ENCODE data around the gene INO80. TPM values are rescaled to one million over a fixed set of nuclear protein-coding genes. Genes with fewer than 3 reads are reported as not detected.
"Not testable (repeated sequence)": the region's sequence is repeated elsewhere in the genome, so short reads cannot be mapped to it uniquely, and the experiment has no call there.

INO80 gene
- total RNA-seq, 2 experiments from 2014 or later, result 25.8 to 30.8 TPM

DNA sequence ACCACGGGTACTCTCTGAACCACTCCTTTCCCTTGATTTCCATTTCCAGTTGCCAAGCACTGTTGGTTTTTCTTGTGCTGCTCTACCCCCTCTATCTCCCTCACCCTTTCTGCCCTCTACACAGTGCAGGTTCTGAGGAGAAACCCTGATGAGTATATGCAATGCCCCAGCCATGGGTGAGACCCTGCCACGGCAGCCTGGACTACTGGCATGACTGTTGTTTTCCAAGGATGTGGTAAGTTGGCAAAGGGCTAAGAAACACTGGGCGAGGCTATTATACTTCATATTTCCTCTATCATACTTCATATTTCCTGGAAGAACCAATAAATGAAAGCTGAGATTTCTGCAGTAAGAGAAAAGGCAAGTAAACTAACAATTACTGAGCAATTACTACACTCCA, 134.9 kb downstream of the INO80 start:
- Mint-ChIP-seq H3K4me3 (no peak overlapping the region), H3K27me3 (no peaks in the 10 kb centered on the region), H3K27ac (peak overlapping the region; percentile 34), H3K9me3 (ENCODE audit: low read depth) (no peaks in the 10 kb centered on the region), H3K36me3 (peaks cover 18% of the 10 kb centered on the region), H3K4me1 (peaks cover 3% of the 10 kb centered on the region)
- no peak for ATAC-seq
- CTCF ChIA-PET, result no interaction called here
- DNase-seq, result no peak

DNA sequence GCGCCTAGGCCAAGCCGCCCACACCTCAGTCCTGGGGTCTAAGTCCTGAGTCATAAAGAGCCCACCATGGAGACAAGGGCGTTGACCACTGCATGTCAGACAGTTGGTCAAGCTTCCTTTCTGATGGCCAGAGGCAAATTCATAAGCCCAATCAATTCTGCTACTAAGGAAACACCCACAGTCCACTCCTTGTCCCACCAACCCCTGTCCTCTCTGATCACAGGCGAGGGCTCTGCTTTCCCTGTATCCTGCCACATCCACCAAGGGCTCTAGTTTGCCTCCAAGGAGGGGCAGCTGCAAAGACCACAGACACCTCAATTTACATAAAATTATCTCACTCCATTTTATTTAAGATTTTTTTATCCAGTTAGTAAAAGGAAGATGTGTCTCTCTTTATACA, 137.5 kb downstream of the INO80 start:
- peaks cover 17% of the 10 kb centered on the region for H3K36me3 Mint-ChIP-seq
- no peaks in the 10 kb centered on the region for H3K4me1 Mint-ChIP-seq
- DNase-seq, result no peak
- CTCF ChIA-PET, result interaction anchor here (1.0 kb wide), 1 partner anchor 25 kb away, joined by 3 read pairs; the partner anchor contains the start of gene CHAC1
- H3K9me3 Mint-ChIP-seq (ENCODE audit: low read depth), result no peaks in the 10 kb centered on the region
- H3K27ac Mint-ChIP-seq, result no peak overlapping the region
- no peaks in the 10 kb centered on the region for H3K27me3 Mint-ChIP-seq
- ATAC-seq, result no peak
- H3K4me3 Mint-ChIP-seq, result no peak overlapping the region

DNA sequence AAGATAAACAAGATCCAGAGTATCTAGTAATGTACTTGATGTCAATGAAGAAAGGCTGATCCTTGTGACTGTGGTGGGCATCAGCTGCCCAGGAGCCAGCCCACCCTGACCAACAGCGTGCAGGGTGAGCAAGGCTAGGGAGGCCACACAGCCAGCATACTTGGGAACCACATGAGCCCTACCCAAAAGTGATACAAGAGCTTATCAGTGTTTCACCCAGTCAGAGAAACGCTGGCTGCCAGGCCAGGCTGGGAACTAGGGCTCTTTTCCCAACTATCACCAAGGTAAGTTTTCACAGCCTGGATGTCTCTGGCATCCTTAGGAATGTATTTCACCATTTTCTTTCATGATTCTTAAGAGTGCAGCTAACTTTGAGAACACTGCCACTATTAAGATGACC, 137.9 kb downstream of the INO80 start:
- DNase-seq (no peak), ATAC-seq (no peak)
- Mint-ChIP-seq H3K4me3 (no peak overlapping the region), H3K4me1 (no peaks in the 10 kb centered on the region), H3K36me3 (peaks cover 15% of the 10 kb centered on the region), H3K27ac (no peak overlapping the region), H3K9me3 (ENCODE audit: low read depth) (no peaks in the 10 kb centered on the region), H3K27me3 (no peaks in the 10 kb centered on the region)
- CTCF ChIA-PET, result interaction anchor here (1.0 kb wide), 1 partner anchor 25 kb away, joined by 3 read pairs; the partner anchor contains the start of gene CHAC1

DNA sequence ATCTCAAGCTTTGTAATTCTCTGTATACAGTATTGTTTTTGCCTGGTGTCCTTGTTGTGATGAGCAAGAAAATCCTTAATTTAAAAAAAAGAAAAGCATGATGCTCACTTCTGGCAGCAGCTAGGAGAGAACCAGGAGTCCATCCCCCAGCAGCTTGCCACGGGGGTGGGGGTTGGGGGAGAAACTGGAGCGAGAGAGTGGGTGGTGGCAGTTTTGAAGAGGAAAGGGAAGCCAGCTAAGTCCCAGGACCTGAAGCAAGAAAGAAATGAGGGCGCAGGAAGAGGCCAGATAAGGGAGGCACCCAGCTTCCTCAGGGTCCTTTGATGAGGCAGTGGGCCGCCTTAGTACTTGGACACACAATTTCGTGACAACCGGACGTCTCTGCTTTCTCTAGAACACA, 139.3 kb downstream of the INO80 start:
- peaks cover 9% of the 10 kb centered on the region for H3K36me3 Mint-ChIP-seq
- CTCF ChIA-PET, result interaction anchor here (1.1 to 1.3 kb wide), 2 partner anchors 36 to 73 kb away, joined by 3 read pairs; no protein-coding TSS in a partner anchor
- H3K4me3 Mint-ChIP-seq, result no peak overlapping the region
- H3K4me1 Mint-ChIP-seq, result no peaks in the 10 kb centered on the region
- no peak overlapping the region for H3K27ac Mint-ChIP-seq
- H3K27me3 Mint-ChIP-seq, result no peaks in the 10 kb centered on the region
- DNase-seq (no peak), ATAC-seq (no peak)
- no peaks in the 10 kb centered on the region for H3K9me3 Mint-ChIP-seq (ENCODE audit: low read depth)

DNA sequence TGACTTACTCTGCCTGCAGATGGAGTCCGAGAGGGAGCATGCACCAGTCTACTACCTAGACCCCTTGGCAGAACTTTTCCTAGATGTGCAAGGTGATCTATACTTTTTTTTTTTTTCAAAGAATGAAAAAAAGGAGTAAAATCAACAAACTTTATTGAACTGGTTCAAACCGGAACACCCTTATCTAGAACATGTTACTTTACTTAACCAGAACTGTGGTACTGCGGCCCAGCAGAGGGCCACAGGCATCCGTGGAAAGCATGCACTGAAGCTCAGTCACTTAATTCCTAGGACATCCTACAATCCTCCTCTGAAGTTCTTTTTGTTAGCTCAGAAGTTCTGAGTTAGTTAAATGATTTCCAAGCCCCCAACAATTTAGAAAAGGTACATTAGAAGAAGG, 141.2 kb downstream of the INO80 start:
- Mint-ChIP-seq H3K9me3 (ENCODE audit: low read depth) (no peaks in the 10 kb centered on the region), H3K4me1 (no peaks in the 10 kb centered on the region), H3K27ac (no peak overlapping the region), H3K27me3 (no peaks in the 10 kb centered on the region), H3K36me3 (peaks cover 3% of the 10 kb centered on the region), H3K4me3 (no peak overlapping the region)
- DNase-seq (no peak), ATAC-seq (no peak)
- CTCF ChIA-PET, result interaction anchor here (0.7 to 1.1 kb wide), 2 partner anchors 8 to 192 kb away, joined by 3 read pairs; no protein-coding TSS in a partner anchor

DNA sequence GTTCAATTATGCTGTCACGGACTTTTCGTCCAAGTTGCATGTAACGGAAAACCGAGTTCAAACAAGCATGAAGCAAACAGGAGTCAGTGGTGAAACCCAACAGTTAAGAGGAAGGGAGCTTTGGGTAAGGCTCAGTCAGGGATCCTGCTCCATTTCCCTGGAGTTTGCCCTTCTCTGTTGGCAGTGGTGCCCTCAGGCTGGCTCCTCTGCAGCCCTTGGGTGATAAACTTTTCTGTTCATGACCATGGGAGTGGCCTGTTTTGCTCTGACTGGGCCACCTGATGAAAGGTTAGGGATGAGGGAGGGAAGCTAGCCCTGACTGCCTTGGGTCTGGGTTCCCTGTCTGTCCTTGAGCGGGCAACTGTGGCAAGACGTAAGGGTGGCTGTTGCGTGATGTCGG, 146.7 kb downstream of the INO80 start:
- no peaks in the 10 kb centered on the region for H3K27me3 Mint-ChIP-seq
- H3K36me3 Mint-ChIP-seq, result no peaks in the 10 kb centered on the region
- no peaks in the 10 kb centered on the region for H3K9me3 Mint-ChIP-seq (ENCODE audit: low read depth)
- CTCF ChIA-PET, result interaction anchor here (0.7 to 1.0 kb wide), 2 partner anchors 18 to 27 kb away, joined by 3 to 4 read pairs; no protein-coding TSS in a partner anchor
- H3K4me3 Mint-ChIP-seq, result no peak overlapping the region
- ATAC-seq (no peak), DNase-seq (no peak)
- H3K27ac Mint-ChIP-seq, result no peak overlapping the region
- no peaks in the 10 kb centered on the region for H3K4me1 Mint-ChIP-seq

DNA sequence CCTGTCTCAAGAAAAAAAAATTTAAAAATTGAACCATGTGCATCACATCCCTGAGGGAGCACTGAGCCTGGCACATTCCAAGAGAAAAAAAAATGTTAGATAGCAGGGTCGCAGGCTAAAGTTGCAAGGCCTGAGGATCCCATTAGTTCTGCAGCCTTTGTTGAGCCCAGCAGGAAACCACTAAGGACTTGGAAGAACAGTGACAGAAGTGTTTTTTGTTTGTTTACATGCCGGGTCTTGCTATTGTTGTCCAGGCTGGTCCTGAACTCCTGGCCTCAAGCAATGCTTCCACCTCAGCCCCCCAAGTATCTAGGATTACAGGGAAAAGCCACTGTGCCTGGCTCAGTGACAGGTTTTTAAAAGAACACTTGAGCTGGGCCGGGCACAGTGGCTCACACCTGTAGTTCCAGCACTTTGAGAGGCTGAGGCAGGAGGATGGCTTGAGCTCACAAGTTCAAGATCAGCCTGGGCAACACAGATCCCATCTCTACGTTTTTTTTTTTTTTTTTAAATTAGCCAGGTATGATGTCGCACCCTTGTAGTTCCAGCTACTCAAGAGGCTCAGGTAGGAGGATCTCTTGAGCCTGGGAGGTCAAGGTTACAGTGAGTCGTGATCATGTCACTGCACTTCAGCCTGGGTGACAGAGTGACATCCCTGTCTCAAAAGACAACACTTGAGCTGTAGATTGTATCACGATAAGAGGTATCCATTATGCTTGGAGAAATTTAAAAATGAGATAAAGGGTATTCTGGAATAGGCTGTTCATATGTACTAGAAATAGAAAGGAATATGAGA, 147.6 kb downstream of the INO80 start:
- DNase-seq (no peak), ATAC-seq (no peak)
- Mint-ChIP-seq H3K4me3 (no peak overlapping the region), H3K27ac (no peak overlapping the region), H3K27me3 (no peaks in the 10 kb centered on the region), H3K9me3 (ENCODE audit: low read depth) (no peaks in the 10 kb centered on the region), H3K4me1 (no peaks in the 10 kb centered on the region), H3K36me3 (no peaks in the 10 kb centered on the region)
- CTCF ChIA-PET, result interaction anchor here (0.7 to 1.4 kb wide), 3 partner anchors 17 to 109 kb away, joined by 3 to 4 read pairs (median 3); no protein-coding TSS in a partner anchor

DNA sequence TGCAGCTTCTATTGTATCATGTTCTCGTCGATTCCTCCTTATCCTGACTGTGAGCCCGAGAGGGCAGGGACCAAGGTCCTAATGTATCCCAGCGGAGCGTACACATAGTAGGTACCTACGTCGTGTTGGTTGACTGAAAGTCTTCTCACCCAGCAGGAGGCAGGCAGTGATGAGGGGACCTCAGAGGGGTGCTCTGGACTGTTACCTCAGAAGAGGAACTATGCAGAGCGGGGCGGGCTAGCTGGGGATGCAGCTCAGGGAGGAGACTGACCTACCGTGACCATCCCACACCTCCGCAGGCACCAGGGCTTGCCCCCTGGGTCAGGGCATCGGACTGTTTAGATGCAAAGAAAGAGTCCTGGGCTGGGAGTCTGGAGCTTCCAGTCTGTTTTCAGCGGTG, 151.4 kb downstream of the INO80 start:
- Mint-ChIP-seq H3K4me3 (no peak overlapping the region), H3K27ac (no peak overlapping the region), H3K36me3 (no peaks in the 10 kb centered on the region), H3K4me1 (no peaks in the 10 kb centered on the region), H3K27me3 (no peaks in the 10 kb centered on the region), H3K9me3 (ENCODE audit: low read depth) (no peaks in the 10 kb centered on the region)
- CTCF ChIA-PET, result interaction anchor here (0.7 kb wide), 1 partner anchor 188 kb away, joined by 3 read pairs; no protein-coding TSS in a partner anchor
- no peak for ATAC-seq
- DNase-seq, result no peak

DNA sequence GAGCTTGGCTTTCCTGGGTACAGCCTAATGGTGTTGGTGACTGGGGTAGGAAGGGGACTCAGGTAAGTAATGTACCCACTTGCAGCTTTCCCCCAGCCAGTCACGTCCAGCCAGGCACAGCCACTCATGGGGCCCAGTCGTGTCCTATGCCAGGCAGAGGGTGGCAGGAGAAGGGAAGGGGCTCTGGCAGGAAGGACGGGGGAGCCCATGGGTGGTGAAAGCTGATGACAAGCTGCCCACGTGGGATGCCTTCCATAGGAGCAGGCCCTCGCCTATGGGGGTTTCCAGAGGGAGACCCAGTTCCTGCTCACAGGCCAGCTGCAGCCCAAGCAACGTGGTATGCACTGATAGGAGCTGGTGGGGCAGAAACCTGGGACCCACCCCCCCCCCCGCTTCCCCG, 152.1 kb downstream of the INO80 start:
- no peaks in the 10 kb centered on the region for H3K27me3 Mint-ChIP-seq
- no peaks in the 10 kb centered on the region for H3K4me1 Mint-ChIP-seq
- no peak overlapping the region for H3K27ac Mint-ChIP-seq
- ATAC-seq (no peak), DNase-seq (no peak)
- no peaks in the 10 kb centered on the region for H3K36me3 Mint-ChIP-seq
- no peak overlapping the region for H3K4me3 Mint-ChIP-seq
- no peaks in the 10 kb centered on the region for H3K9me3 Mint-ChIP-seq (ENCODE audit: low read depth)
- CTCF ChIA-PET, result interaction anchor here (0.7 to 1.6 kb wide), 4 partner anchors 12 to 750 kb away, joined by 3 to 4 read pairs (median 4); no protein-coding TSS in a partner anchor

DNA sequence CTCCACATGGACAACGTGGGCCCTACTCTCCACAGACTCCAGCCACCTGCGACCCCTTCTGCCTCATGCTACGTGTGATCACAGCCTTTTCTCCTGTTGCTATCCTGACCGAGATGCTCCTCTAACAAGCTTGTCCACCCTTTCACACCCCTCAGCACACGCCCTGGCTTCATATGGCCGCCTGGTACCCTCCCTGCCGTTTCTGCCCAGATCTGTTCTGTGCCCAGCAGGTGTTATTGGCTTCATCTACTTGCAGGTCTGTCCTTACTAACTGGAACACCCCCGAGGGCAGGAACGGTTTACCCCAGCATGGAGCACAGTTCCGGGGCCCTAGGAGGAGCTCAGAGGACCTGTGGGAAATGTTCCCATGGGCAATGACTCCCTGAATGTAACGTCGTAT, 152.9 kb downstream of the INO80 start:
- H3K27ac Mint-ChIP-seq, result no peak overlapping the region

DNA sequence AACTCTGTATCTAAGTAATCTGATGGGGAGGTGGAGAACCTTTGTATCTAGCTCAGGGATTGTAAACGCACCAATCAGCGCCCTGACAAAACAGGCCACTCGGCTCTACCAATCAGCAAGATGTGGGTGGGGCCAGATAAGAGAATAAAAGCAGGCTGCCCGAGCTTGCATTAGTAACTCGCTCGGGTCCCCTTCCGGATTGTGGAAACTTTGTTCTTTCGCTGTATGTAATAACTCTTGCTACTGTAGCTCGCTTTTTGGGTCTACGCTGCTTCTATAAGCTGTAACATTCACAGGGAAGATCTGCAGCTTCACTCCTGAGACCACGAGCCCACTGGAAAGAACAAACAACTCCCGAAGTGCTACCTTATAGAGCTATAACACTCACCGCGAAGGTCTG, 153.8 kb downstream of the INO80 start:
- not testable (repeated sequence) for H3K4me1 Mint-ChIP-seq; H3K36me3 Mint-ChIP-seq; H3K4me3 Mint-ChIP-seq; H3K27ac Mint-ChIP-seq; H3K9me3 Mint-ChIP-seq (ENCODE audit: low read depth); H3K27me3 Mint-ChIP-seq; DNase-seq; ATAC-seq
- CTCF ChIA-PET, result interaction anchor here (1.6 to 2.2 kb wide), 2 partner anchors 10 to 14 kb away, joined by 4 to 8 read pairs; partner anchors contain the start of gene CHAC1

More for the DNA sequence above, 152.9 kb downstream of the INO80 start:
- no peaks in the 10 kb centered on the region for H3K36me3 Mint-ChIP-seq
- no peaks in the 10 kb centered on the region for H3K27me3 Mint-ChIP-seq
- no peaks in the 10 kb centered on the region for H3K4me1 Mint-ChIP-seq
- DNase-seq (no peak), ATAC-seq (no peak)
- CTCF ChIA-PET, result interaction anchor here (0.9 to 2.2 kb wide), 4 partner anchors 10 to 751 kb away, joined by 3 to 8 read pairs (median 4); partner anchors contain the start of gene CHAC1
- H3K4me3 Mint-ChIP-seq, result no peak overlapping the region
- H3K9me3 Mint-ChIP-seq (ENCODE audit: low read depth), result no peaks in the 10 kb centered on the region

DNA sequence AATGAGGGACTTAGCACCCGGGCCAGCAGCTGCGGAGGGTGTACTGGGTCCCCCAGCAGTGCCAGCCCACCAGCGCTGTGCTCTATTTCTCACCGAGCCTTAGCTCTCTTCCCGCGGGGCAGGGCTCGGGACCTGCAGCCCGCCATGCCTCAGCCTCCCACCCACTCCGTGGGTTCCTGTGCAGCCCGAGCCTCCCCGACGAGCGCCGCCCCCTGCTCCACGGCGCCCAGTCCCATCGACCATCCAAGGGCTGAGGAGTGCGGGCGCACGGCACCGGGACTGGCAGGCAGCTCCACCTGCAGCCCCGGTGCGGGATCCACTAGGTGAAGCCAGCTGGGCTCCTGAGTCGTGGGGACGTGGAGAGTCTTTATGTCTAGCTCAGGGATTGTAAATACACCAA, 154.3 kb downstream of the INO80 start:
- H3K27me3 Mint-ChIP-seq; DNase-seq; H3K4me3 Mint-ChIP-seq; H3K9me3 Mint-ChIP-seq (ENCODE audit: low read depth); H3K27ac Mint-ChIP-seq; H3K36me3 Mint-ChIP-seq; ATAC-seq; H3K4me1 Mint-ChIP-seq: not testable (repeated sequence)
- CTCF ChIA-PET, result interaction anchor here (2.2 kb wide), 1 partner anchor 9 kb away, joined by 8 read pairs; the partner anchor contains the start of gene CHAC1

DNA sequence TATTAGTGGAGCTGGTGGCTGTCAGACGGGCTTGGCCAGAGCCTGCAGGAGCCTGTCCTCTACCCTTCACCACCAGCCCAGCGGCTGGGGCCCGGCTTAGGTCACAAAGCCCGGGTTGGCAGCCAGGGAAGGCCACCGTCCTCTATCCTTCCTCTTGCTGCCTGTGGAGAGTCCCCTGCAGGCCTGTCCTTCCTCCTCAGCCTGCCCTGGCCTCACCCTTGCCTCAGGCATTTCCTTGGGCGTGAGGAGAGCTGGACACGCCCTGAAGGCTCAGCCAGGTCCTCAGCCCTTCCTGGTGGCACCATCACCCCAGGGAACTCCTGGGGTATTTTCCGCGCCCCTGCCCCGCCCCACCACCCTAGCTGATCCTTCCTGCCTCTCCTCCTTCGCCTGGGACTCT, 155.2 kb downstream of the INO80 start:
- peaks cover 3% of the 10 kb centered on the region for H3K36me3 Mint-ChIP-seq
- H3K27ac Mint-ChIP-seq, result no peak overlapping the region

More for the DNA sequence above, 155.2 kb downstream of the INO80 start:
- H3K4me1 Mint-ChIP-seq, result peaks cover 4% of the 10 kb centered on the region
- ATAC-seq (no peak), DNase-seq (no peak)
- CTCF ChIA-PET, result no interaction called here
- H3K4me3 Mint-ChIP-seq, result no peak overlapping the region
- H3K9me3 Mint-ChIP-seq (ENCODE audit: low read depth), result no peaks in the 10 kb centered on the region
- no peaks in the 10 kb centered on the region for H3K27me3 Mint-ChIP-seq

All from activated CD8-positive, alpha-beta memory T cell treated with anti-CD3 and anti-CD28 coated beads, Interleukin-2, amount 10 ng/mL, durations not matched to agents 7 days and 5 days (primary cell).